SJCRH30 (cell line): ENCODE measurements around the gene RNASE4. TPM values are rescaled to one million over a fixed set of nuclear protein-coding genes. Genes with fewer than 3 reads are reported as not detected.
A peak's percentile ranks its signal among the peaks of the same experiment; 100 is the strongest.
"Not testable (repeated sequence)": the region's sequence is repeated elsewhere in the genome, so short reads cannot be mapped to it uniquely, and the experiment has no call there.

ENCODE experiments used
- DNase-seq, 2 experiments: peaks; one replicate each; pipeline ENCODE4 v3.0.0-alpha.2; 2015 to 2020
- H3K27ac ChIP-seq: fragments of 250-450 bp; sonication (Bioruptor Pico); 2 replicates; pipeline ENCODE4 v1.5.1; 2020; ENCODE audit warnings: mild to moderate bottlenecking, moderate library complexity
- H3K27me3 ChIP-seq: fragments of 250-450 bp; sonication (Bioruptor Pico); 2 replicates; pipeline ENCODE4 v1.5.1; 2020; ENCODE audit warnings: mild to moderate bottlenecking, moderate library complexity
- H3K36me3 ChIP-seq: fragments of 250-450 bp; sonication (Bioruptor Pico); 2 replicates; pipeline ENCODE4 v1.5.1; 2020; ENCODE audit warnings: mild to moderate bottlenecking, moderate library complexity
- H3K4me1 ChIP-seq: fragments of 250-450 bp; sonication (Bioruptor Pico); 2 replicates; pipeline ENCODE4 v1.5.1; 2020; ENCODE audit warnings: mild to moderate bottlenecking, moderate library complexity
- H3K4me3 ChIP-seq: fragments of 250-450 bp; sonication (Bioruptor Pico); 2 replicates; pipeline ENCODE4 v1.5.1; 2020; ENCODE audit warnings: mild to moderate bottlenecking, moderate library complexity
- H3K9me3 ChIP-seq: fragments of 250-450 bp; sonication (Bioruptor Pico); replicated peaks from 2 replicates; pipeline ENCODE4 v1.5.1; 2020; ENCODE audit warnings: mild to moderate bottlenecking, moderate library complexity
- total RNA-seq: library from RNA; depleted of rRNA; stranded (reverse); fragments of >200 nt; shearing (Covaris generic); gene quantifications from 2 replicates; pipeline ENCODE4 v1.2.3, GENCODE V29; 2014

The RNASE4 gene
- total RNA-seq, 1 experiment from 2014 or later: 0.69 TPM

DNA sequence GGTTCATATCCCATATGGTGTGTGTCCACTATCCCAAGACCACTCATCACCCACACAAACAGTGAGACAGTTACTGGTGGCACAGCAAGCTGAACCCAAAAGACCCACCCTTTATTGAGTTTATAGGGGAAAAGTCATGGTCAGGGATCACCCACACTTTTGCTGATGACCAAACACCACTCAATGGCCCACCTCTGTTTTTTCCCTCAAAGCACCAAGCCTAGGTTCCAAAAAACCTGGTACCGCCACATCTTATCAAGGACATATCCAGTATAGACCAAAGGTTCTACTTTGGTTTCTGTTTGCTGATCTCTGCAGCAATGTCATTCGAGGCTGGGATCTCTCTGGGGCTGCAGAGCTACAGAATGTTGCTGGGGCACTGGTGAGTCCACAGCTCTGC, 23.2 kb upstream of the RNASE4 start:
- Histone ChIP-seq H3K9me3 (no peaks in the 10 kb centered on the region), H3K4me1 (no peaks in the 10 kb centered on the region), H3K4me3 (no peak overlapping the region), H3K27ac (no peak overlapping the region), H3K27me3 (no peaks in the 10 kb centered on the region), H3K36me3 (no peaks in the 10 kb centered on the region)
- no peak for DNase-seq

- peak in 1 of 2 experiments; percentile 4 for DNase-seq
- no peaks in the 10 kb centered on the region for H3K27me3 ChIP-seq
- no peak overlapping the region for H3K4me3 ChIP-seq
- H3K9me3 ChIP-seq: no peaks in the 10 kb centered on the region
- H3K36me3 ChIP-seq: no peaks in the 10 kb centered on the region
- no peaks in the 10 kb centered on the region for H3K4me1 ChIP-seq
- H3K27ac ChIP-seq: no peak overlapping the region
These were observed 21.2 kb upstream of the RNASE4 start for GRCh38 chr14:20662968-20663732.

GRCh38 chr14:20666400-20666961, 17.9 kb upstream of the RNASE4 start:
- not testable (repeated sequence) for H3K4me3 ChIP-seq, H3K36me3 ChIP-seq, H3K9me3 ChIP-seq, H3K27ac ChIP-seq, H3K27me3 ChIP-seq, DNase-seq, H3K4me1 ChIP-seq

GRCh38 chr14:20667957-20668356, 16.4 kb upstream of the RNASE4 start:
- DNase-seq: no peak
- H3K4me3 ChIP-seq: no peak overlapping the region
- no peaks in the 10 kb centered on the region for H3K4me1 ChIP-seq
- no peaks in the 10 kb centered on the region for H3K9me3 ChIP-seq
- no peaks in the 10 kb centered on the region for H3K27me3 ChIP-seq
- no peaks in the 10 kb centered on the region for H3K36me3 ChIP-seq
- no peak overlapping the region for H3K27ac ChIP-seq

DNA sequence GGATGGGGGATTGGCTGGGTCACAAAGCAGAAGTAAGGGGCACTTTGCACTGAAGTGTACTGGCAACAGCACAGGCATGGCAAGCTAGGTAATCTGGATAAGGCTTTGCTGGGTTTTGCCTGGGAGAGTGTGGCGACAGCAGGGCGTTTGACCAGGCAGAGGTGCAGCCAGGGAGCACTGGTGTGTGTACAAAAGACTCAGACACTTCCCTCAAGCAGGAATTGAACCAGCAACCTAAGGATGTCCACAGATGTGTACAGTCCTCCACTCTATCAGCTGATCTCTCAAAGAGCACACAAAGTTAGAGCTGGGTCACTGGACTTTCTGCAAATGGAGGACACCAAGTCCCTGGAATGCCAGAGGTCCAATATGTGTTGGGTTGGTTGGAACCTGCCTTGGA, 15.4 kb upstream of the RNASE4 start:
- H3K36me3 ChIP-seq: no peaks in the 10 kb centered on the region
- DNase-seq: no peak

GRCh38 chr14:20671597-20672283, 12.6 kb upstream of the RNASE4 start:
- no peaks in the 10 kb centered on the region for H3K4me1 ChIP-seq
- no peaks in the 10 kb centered on the region for H3K9me3 ChIP-seq
- no peak overlapping the region for H3K4me3 ChIP-seq
- H3K27me3 ChIP-seq: no peaks in the 10 kb centered on the region
- DNase-seq: no peak
- H3K36me3 ChIP-seq: no peaks in the 10 kb centered on the region
- H3K27ac ChIP-seq: no peak overlapping the region

More for the DNA sequence above, 15.4 kb upstream of the RNASE4 start:
- no peaks in the 10 kb centered on the region for H3K9me3 ChIP-seq
- H3K4me1 ChIP-seq: no peaks in the 10 kb centered on the region
- no peaks in the 10 kb centered on the region for H3K27me3 ChIP-seq
- H3K27ac ChIP-seq: no peak overlapping the region
- no peak overlapping the region for H3K4me3 ChIP-seq

- Histone ChIP-seq H3K9me3 (no peaks in the 10 kb centered on the region), H3K4me3 (no peak overlapping the region), H3K27me3 (no peaks in the 10 kb centered on the region), H3K4me1 (no peaks in the 10 kb centered on the region), H3K27ac (no peak overlapping the region), H3K36me3 (no peaks in the 10 kb centered on the region)
- DNase-seq: no peak
These were observed 8.7 kb upstream of the RNASE4 start for GRCh38 chr14:20675669-20676068.

- no peaks in the 10 kb centered on the region for H3K27me3 ChIP-seq
- no peaks in the 10 kb centered on the region for H3K4me1 ChIP-seq
- H3K9me3 ChIP-seq: no peaks in the 10 kb centered on the region
- H3K4me3 ChIP-seq: no peak overlapping the region
- no peak for DNase-seq
- H3K36me3 ChIP-seq: no peaks in the 10 kb centered on the region
- no peak overlapping the region for H3K27ac ChIP-seq
These were observed 8.3 kb upstream of the RNASE4 start for GRCh38 chr14:20676072-20676471.

- no peaks in the 10 kb centered on the region for H3K27me3 ChIP-seq
- H3K27ac ChIP-seq: no peak overlapping the region
- H3K4me1 ChIP-seq: no peaks in the 10 kb centered on the region
- H3K36me3 ChIP-seq: no peaks in the 10 kb centered on the region
- DNase-seq: peak; percentile 19 to 43
- H3K4me3 ChIP-seq: no peak overlapping the region
- no peaks in the 10 kb centered on the region for H3K9me3 ChIP-seq
These were observed 4.5 kb upstream of the RNASE4 start for GRCh38 chr14:20679907-20680306.

DNA sequence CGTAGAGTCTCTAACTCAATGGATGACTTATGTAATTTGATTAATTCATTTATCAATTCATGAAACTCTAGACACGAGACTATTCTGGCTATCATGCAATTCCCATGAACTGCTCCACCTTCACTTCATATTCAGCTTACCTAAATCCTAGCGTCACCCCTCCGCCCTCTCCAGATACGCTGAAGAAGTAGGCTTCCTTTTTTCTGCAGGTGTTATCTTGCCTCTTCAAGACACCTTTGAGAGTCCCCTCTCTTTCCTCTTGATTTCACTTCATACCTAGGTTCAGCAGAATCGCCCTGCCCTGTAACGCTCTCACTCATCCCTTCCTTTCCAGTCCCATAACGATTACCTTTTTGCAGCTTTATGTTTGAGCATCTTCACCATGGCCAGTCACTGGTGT, 4.0 kb upstream of the RNASE4 start:
- no peak overlapping the region for H3K27ac ChIP-seq
- no peaks in the 10 kb centered on the region for H3K27me3 ChIP-seq
- no peaks in the 10 kb centered on the region for H3K9me3 ChIP-seq
- H3K4me1 ChIP-seq: no peaks in the 10 kb centered on the region
- H3K36me3 ChIP-seq: no peaks in the 10 kb centered on the region
- H3K4me3 ChIP-seq: no peak overlapping the region
- no peak for DNase-seq

- Histone ChIP-seq H3K4me1 (no peaks in the 10 kb centered on the region), H3K9me3 (no peaks in the 10 kb centered on the region), H3K27ac (no peak overlapping the region), H3K36me3 (no peaks in the 10 kb centered on the region), H3K4me3 (peak overlapping the region; percentile 77), H3K27me3 (no peaks in the 10 kb centered on the region)
- DNase-seq: no peak
These were observed 3.5 kb upstream of the RNASE4 start for GRCh38 chr14:20680843-20681347.

DNA sequence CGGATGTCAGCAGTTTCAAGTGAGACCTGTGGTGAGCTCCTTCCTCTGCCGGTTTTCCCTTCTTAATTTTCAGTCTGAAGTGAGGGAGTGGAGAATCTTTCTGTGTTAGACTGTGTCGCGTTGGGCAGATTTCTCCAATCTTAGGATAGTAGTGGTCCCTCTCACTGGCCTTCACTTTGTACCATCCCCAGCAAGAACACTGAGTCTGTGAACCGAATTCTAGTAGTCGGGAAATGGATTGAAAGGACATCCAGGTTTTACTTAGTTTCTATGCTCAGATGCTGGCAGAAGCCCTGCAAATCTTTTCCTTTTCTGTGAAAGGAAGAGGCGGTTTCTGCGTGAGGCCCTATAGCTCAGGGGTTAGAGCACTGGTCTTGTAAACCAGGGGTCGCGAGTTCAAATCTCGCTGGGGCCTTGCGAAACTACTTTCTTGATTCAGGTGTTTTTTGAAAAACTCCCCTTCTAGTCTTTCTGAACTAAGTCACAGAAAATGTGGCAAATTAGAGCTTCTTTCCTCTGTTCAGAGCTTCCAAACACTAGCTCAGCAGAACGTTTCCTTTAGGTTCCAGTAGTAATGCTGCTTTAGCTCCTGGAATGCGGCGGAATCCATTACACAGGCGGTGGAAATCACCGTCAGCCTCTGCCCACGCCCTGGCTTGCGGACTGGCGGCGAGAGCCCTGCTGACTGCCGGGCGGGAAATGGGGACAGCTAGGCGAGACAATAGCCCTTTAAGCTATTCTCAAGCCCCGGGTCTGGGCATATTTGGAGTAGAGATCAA, 2.8 kb upstream of the RNASE4 start:
- peak; percentile 70 to 86 for DNase-seq

GRCh38 chr14:20682127-20682434, 2.3 kb upstream of the RNASE4 start:
- peak overlapping the region; percentile 77 for H3K4me3 ChIP-seq
- no peaks in the 10 kb centered on the region for H3K9me3 ChIP-seq
- H3K36me3 ChIP-seq: no peaks in the 10 kb centered on the region
- H3K4me1 ChIP-seq: no peaks in the 10 kb centered on the region
- no peak for DNase-seq
- peak overlapping the region; percentile 79 for H3K27ac ChIP-seq
- no peaks in the 10 kb centered on the region for H3K27me3 ChIP-seq

More for the DNA sequence above, 2.8 kb upstream of the RNASE4 start:
- Histone ChIP-seq H3K4me1 (no peaks in the 10 kb centered on the region), H3K27me3 (no peaks in the 10 kb centered on the region), H3K9me3 (no peaks in the 10 kb centered on the region), H3K36me3 (no peaks in the 10 kb centered on the region), H3K4me3 (peak overlapping the region; percentile 77), H3K27ac (peak overlapping the region; percentile 79)

DNA sequence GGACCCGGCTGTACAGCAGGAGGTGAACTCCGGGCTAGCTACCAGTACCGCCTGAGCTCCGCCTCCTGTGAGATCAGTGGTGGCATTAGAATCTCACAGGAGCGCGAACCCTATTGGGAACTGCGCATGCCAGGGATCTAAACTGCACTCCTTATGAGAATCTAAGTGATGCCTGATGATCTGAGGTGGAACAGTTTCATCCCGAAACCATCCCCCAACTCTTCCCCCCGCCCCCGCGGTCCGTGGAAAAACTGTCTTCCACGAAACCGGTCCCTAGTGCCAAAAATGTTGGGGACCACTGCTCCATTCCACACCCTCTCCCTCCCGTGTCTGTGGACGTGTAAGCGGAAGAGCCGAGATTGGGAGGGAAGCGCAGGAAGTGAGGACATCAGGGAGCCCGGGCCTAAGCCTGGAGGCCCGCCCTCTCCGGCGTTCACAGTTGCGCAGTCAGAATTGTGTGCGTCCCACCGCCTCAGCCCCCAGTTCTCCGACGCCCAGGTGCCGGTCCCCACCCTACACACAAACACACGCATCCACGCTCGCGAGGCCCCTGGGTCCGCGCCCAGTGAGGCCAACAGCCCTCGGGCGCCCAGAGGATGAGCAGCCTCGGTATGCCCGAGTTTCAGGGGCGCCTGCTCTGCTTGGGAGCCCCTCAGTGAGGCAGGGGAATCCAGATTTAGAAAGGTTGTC, 1.8 kb upstream of the RNASE4 start:
- Histone ChIP-seq H3K27me3 (no peaks in the 10 kb centered on the region), H3K4me1 (no peaks in the 10 kb centered on the region), H3K36me3 (no peaks in the 10 kb centered on the region), H3K27ac (peak overlapping the region; percentile 79), H3K9me3 (no peaks in the 10 kb centered on the region), H3K4me3 (peak overlapping the region; percentile 77)
- peak; percentile 82 to 90 for DNase-seq
